Activated gamma-delta T cell (primary cell): ENCODE results near the gene EXOC4.
"Not testable (repeated sequence)": the region's sequence is repeated elsewhere in the genome, so short reads cannot be mapped to it uniquely, and the experiment has no call there.

Experiments used
- DNase-seq: peaks from one replicate; lab custom pipeline; 2025; lab: John Stamatoyannopoulos, UW

Gene EXOC4

GRCh38 chr7:133625046-133625445, 372.2 kb downstream of the EXOC4 start:
- no peak for DNase-seq

- no peak for DNase-seq
These were observed 376.8 kb downstream of the EXOC4 start for GRCh38 chr7:133629701-133630100.

- DNase-seq, result no peak
These were observed 380.2 kb downstream of the EXOC4 start for GRCh38 chr7:133633055-133633454.

- DNase-seq, result no peak
These were observed 382.7 kb downstream of the EXOC4 start for GRCh38 chr7:133635541-133635940.

GRCh38 chr7:133638857-133639256, 386.0 kb downstream of the EXOC4 start:
- DNase-seq, result no peak

- DNase-seq, result no peak
These were observed 388.6 kb downstream of the EXOC4 start for GRCh38 chr7:133641436-133641835.

DNA sequence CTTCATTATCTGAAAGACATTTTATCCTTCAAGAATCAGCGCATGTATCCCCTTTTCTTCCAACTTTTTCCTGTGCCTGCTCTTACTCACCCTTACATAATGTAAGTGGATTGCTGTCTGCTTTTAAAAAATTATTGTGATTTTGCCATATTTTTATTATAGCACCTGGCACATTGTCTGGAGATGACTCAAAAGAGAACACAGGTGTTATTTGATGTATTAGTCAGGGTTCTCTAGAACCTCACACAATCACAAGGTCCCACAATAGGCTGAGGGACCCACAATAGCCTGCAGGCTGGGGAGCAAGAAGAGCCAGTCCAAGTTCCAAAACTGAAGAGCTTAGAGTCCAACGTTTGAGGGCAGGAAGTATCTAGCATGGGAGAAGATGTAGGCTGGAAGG, 390.0 kb downstream of the EXOC4 start:
- no peak for DNase-seq

GRCh38 chr7:133643652-133644051, 390.8 kb downstream of the EXOC4 start:
- not testable (repeated sequence) for DNase-seq

- DNase-seq, result no peak
These were observed 393.1 kb downstream of the EXOC4 start for GRCh38 chr7:133645884-133646391.

DNA sequence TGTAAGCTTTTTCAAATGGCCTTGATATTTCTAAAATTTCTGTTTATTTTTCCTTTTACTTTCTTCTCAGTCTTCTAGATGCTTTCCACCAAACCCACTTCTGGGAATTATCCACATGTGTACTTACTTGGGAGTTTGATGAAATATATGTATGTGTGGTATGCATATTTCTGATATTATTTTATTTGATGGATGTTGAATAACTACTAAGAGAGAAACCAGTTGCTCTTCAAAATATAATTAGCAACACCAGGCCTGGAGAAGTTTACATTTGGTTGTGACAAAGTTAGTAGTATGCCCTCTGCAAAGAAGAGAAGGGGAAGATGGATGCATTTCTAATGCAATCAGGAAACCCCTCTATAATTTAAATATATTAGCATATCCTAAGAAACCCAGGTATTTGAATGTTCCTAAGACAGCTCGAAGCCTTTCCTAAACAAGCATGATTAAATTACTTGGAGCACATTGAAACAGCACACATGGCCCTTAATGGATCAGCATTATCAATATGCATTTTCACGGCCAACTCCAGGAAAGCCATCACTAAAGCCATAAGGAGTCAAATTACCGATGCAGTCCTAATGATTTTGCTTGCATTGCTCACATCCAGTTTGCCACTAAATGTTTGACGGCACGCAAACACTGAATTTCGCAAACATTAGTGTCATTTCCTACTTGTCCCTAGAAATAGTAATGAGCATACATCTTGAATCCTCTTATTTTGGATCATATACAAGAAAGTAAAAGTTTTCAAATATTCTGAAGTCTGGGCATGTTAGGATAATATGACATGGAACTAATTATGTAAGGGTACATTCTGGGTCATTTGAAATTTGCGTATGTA, 393.8 kb downstream of the EXOC4 start:
- no peak for DNase-seq

GRCh38 chr7:133649593-133649992, 396.7 kb downstream of the EXOC4 start:
- no peak for DNase-seq

GRCh38 chr7:133650069-133650468, 397.2 kb downstream of the EXOC4 start:
- DNase-seq, result no peak

GRCh38 chr7:133650487-133651300, 397.8 kb downstream of the EXOC4 start:
- no peak for DNase-seq

- DNase-seq, result no peak
These were observed 399.7 kb downstream of the EXOC4 start for GRCh38 chr7:133652547-133652946.

DNA sequence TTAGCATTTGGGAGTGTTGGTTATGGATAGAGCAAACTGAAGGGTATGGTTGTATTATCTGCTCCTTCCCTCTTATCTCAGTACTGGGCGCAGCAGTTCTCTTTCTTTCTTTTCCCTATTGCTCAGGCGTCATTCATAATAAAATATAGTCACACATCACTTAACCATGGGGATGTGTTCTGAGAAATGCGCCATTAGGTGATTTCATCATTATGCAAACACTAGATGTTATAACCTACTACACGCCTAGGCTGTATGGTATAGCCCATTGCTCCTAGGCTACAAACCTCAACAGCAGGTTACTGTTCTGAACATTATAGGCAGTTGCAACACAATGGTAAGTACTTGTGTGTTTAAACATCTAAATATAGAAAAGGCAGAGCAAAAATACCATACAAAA, 401.7 kb downstream of the EXOC4 start:
- no peak for DNase-seq

DNA sequence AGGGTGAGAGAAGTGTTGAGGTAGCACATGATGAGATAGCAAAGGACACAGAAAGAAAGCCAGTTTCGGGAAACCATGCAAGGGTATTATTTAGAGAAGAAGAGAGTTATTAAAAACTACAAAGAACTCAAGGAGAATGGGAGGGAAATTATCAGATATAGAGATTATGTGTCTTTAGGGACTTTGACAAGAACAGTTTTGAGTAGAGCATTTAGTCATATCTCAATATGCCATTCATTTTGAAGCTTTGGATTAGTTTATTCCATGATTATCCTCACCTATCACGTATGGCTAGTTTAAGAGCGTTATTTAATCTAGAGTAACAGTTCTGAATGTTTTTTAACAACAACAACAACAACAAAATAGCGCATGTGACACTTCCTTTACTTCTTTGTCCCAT, 409.4 kb downstream of the EXOC4 start:
- no peak for DNase-seq

GRCh38 chr7:133662830-133663229, 410.0 kb downstream of the EXOC4 start:
- DNase-seq, result no peak

DNA sequence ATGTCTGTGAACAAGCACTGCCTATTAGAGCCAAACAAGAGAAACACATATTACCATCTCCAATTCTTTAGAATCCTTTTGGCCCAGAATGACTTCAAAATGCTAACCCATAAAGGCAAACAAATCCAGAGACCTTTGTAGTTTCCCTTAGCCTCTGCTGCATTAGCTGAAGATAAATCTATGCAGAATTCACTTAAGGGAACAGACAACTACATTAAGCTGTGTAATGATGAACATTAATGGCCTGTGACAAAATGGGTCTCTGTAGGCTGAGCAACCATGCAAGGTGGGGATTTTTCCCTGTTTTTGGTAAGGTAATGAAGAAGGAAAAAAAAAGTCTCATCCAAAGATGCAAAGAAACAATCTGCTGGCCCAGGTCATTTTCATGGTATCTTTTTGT, 411.6 kb downstream of the EXOC4 start:
- DNase-seq, result no peak

GRCh38 chr7:133668296-133669060, 415.6 kb downstream of the EXOC4 start:
- DNase-seq, result no peak

DNA sequence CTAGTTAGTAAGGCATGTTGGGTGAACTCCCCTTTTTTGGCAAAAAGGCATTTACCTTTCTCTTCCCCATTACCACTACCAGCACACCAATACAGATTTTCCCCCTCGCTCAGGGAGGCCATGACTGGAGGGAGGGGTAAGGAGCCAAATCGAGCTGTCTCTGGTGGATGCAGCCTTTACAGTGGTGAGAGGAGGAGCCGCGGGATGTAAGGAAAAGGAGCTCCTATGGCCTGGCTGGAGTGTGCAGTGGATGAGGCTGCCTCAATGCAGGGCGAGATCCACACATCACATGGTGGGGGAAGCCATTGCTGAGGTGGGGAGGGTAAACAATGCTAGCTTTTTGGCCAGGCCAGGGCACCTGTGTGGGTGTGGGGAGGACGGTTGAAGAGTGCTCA, 416.2 kb downstream of the EXOC4 start:
- no peak for DNase-seq

DNA sequence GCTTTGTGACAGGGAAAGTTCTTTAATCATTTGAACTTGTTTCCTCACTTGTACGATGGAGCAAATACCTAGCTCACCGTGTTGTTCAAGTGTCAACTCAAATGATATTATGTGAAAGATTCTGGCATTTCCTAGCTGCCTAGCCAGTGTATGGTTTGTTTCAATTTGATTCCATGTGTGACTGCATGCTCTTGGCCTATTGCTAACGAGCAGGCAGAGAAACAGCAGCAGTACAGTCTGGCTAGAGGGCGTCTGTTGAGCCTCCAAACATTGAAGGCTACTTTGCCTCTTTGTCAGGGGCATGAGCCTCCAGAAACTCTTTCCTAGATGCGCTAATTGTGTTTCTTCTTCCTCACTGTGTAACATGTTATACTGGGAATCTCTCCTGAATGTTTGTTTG, 417.4 kb downstream of the EXOC4 start:
- DNase-seq, result no peak

DNA sequence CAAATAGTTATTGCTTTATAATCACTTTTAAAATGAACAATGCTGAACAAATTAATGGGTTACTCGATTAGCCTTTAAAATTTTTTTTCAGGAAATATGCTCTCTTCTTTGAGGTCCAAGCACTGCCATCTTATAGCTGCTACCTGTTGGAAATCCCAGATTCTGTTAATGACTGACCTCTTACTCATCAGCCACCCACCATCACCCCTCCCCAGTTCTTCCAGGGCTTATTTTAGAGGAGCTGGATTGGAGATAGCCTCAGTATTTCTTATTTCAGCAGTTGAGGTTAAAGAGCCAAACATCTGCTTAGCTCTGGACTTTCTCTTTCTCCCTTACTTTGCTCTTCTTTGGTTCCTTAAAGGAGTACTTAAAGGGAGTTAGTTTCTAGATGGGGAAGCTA, 420.0 kb downstream of the EXOC4 start:
- DNase-seq, result no peak
